Mesenchymal stem cell (in vitro differentiated cells and primary cell): ENCODE measurements around the gene GHITM.
"Not testable (repeated sequence)": the region's sequence is repeated elsewhere in the genome, so short reads cannot be mapped to it uniquely, and the experiment has no call there.

Source experiments
- DNase-seq: peaks from one replicate; pipeline ENCODE4 v3.0.0-alpha.2; 2013
- H2AFZ ChIP-seq: one replicate; pipeline ENCODE4 v1.6.1; 2013; ENCODE audit warnings: low read depth, mild to moderate bottlenecking, control low read depth, inconsistent platforms, low read length, moderate library complexity
- H2AK5ac ChIP-seq: 2 replicates; pipeline ENCODE4 v1.6.1; 2013; ENCODE audit warnings: low read length, moderate library complexity, mild to moderate bottlenecking, inconsistent platforms; ENCODE audit not compliant: severe bottlenecking
- H2BK120ac ChIP-seq: one replicate; pipeline ENCODE4 v1.6.1; 2013; ENCODE audit warnings: low read depth, mild to moderate bottlenecking, inconsistent platforms, low read length, moderate library complexity
- H2BK12ac ChIP-seq, 2 experiments: one replicate each; pipeline ENCODE4 v1.6.1; 2013; ENCODE audit warnings: inconsistent platforms in 2 of 2, low read length in 2 of 2, mild to moderate bottlenecking in 2 of 2, moderate library complexity in 2 of 2, control low read depth in 1 of 2
- H2BK15ac ChIP-seq: one replicate; pipeline ENCODE4 v1.6.1; 2013; ENCODE audit warnings: mild to moderate bottlenecking, low read depth, inconsistent platforms; ENCODE audit not compliant: poor library complexity, severe bottlenecking
- H2BK5ac ChIP-seq: 2 replicates; pipeline ENCODE4 v1.6.1; 2013; ENCODE audit warnings: low read depth, mild to moderate bottlenecking, low read length, control low read depth, inconsistent platforms; ENCODE audit not compliant: poor library complexity, severe bottlenecking
- H3K14ac ChIP-seq, 2 experiments: one replicate each; pipeline ENCODE4 v1.6.1; 2013; ENCODE audit warnings: inconsistent platforms in 2 of 2, low read length in 2 of 2, control low read depth in 1 of 2, mild to moderate bottlenecking in 1 of 2, moderate library complexity in 1 of 2
- H3K18ac ChIP-seq, 2 experiments: one replicate each; pipeline ENCODE4 v1.6.1; 2013; ENCODE audit warnings: inconsistent platforms in 2 of 2, low read length in 2 of 2, control low read depth in 1 of 2, low read depth in 1 of 2, mild to moderate bottlenecking in 1 of 2
- H3K23ac ChIP-seq, 2 experiments: one replicate each; pipeline ENCODE4 v1.6.1; 2013; ENCODE audit warnings: inconsistent platforms in 2 of 2, low read length in 2 of 2, mild to moderate bottlenecking in 2 of 2, moderate library complexity in 2 of 2, control low read depth in 1 of 2
- H3K27ac ChIP-seq: 2 replicates; pipeline ENCODE4 v1.5.1; 2013; ENCODE audit warnings: mild to moderate bottlenecking, moderate library complexity, low read length, control low read depth, inconsistent platforms; ENCODE audit not compliant: poor library complexity, severe bottlenecking
- H3K27me3 ChIP-seq, 2 experiments: 2 replicates each; pipeline versions ENCODE4 v1.6.1 to v1.7.0; 2013; ENCODE audit warnings: low read length in 2 of 2, mild to moderate bottlenecking in 2 of 2, moderate library complexity in 2 of 2, control low read depth in 1 of 2, inconsistent platforms in 1 of 2; ENCODE audit not compliant: control insufficient read depth in 1 of 2, insufficient read depth in 1 of 2
- H3K36me3 ChIP-seq, 2 experiments: 2 replicates each; pipeline versions ENCODE4 v1.6.1 to v1.7.0; 2013; ENCODE audit warnings: low read length in 2 of 2, control low read depth in 1 of 2, inconsistent platforms in 1 of 2, low read depth in 1 of 2, mild to moderate bottlenecking in 1 of 2; ENCODE audit not compliant: insufficient read depth in 2 of 2, control insufficient read depth in 1 of 2
- H3K4ac ChIP-seq, 2 experiments: one replicate each; pipeline ENCODE4 v1.6.1; 2013; ENCODE audit warnings: inconsistent platforms in 2 of 2, low read length in 2 of 2, mild to moderate bottlenecking in 2 of 2, moderate library complexity in 2 of 2, control low read depth in 1 of 2, low read depth in 1 of 2
- H3K4me1 ChIP-seq: 2 replicates; pipeline ENCODE4 v1.6.1; 2013; ENCODE audit warnings: low read depth, low read length, control low read depth; ENCODE audit not compliant: control insufficient read depth, insufficient read depth
- H3K4me2 ChIP-seq: 2 replicates; pipeline ENCODE4 v1.6.1; 2013; ENCODE audit warnings: low read length, mild to moderate bottlenecking, inconsistent platforms; ENCODE audit not compliant: poor library complexity, severe bottlenecking
- H3K4me3 ChIP-seq, 2 experiments: 2 replicates each; pipeline versions ENCODE4 v1.5.1 to v1.7.0; 2013; ENCODE audit warnings: low read length in 2 of 2, mild to moderate bottlenecking in 2 of 2, control low read depth in 1 of 2, low read depth in 1 of 2; ENCODE audit not compliant: insufficient read depth in 1 of 2
- H3K79me1 ChIP-seq: replicated peaks from 2 replicates; pipeline ENCODE4 v1.6.1; 2013; ENCODE audit warnings: mild to moderate bottlenecking, control low read depth, low read length, inconsistent platforms; ENCODE audit not compliant: poor library complexity, severe bottlenecking
- H3K9ac ChIP-seq: 2 replicates; pipeline ENCODE4 v1.7.0; 2013; ENCODE audit warnings: mild to moderate bottlenecking, low read length, moderate library complexity
- H3K9me3 ChIP-seq: 2 replicates; pipeline ENCODE4 v1.7.0; 2013; ENCODE audit warnings: mild to moderate bottlenecking, low read length; ENCODE audit not compliant: control insufficient read depth
- H4K8ac ChIP-seq: one replicate; pipeline ENCODE4 v1.6.1; 2013; ENCODE audit warnings: inconsistent platforms, mild to moderate bottlenecking, low read length, moderate library complexity
- H4K91ac ChIP-seq: one replicate; pipeline ENCODE4 v1.6.1; 2013; ENCODE audit warnings: mild to moderate bottlenecking, low read length, inconsistent platforms
- WGBS: methylation state at CpG from one replicate; pipeline ENCODE4 v1.1.7; 2013; ENCODE audit warnings: mixed read lengths; 5-methylcytosine and 5-hydroxymethylcytosine counted together

Gene GHITM

GRCh38 chr10:84114088-84114667 lies 25.1 kb upstream of the GHITM start:
- peaks cover 5% of the 10 kb centered on the region for H3K4me1 ChIP-seq

GRCh38 chr10:84117204-84117603 lies 22.1 kb upstream of the GHITM start:
- not testable (repeated sequence) for DNase-seq, H3K4me3 ChIP-seq
- peak overlapping the region; percentile 32 for H3K27ac ChIP-seq

More at GRCh38 chr10:84114088-84114667, 25.1 kb upstream of the GHITM start:
- no peak overlapping the region for H2BK15ac ChIP-seq
- H3K36me3 ChIP-seq = no peaks in the 10 kb centered on the region
- no peak overlapping the region for H3K4ac ChIP-seq
- no peaks in the 10 kb centered on the region for H3K9me3 ChIP-seq
- no peak for DNase-seq
- no peaks in the 10 kb centered on the region for H3K27me3 ChIP-seq
- H3K23ac ChIP-seq = no peak overlapping the region
- H2BK12ac ChIP-seq = no peak overlapping the region
- H3K18ac ChIP-seq = no peak overlapping the region
- no peak overlapping the region for H3K9ac ChIP-seq
- no peak overlapping the region for H4K91ac ChIP-seq
- WGBS = 48% methylated on average over 9 of the region's 13 CpGs
- no peak overlapping the region for H3K27ac ChIP-seq
- H2AFZ ChIP-seq = no peak overlapping the region
- peak overlapping the region; percentile 21 for H3K4me2 ChIP-seq
- no peak overlapping the region for H3K4me3 ChIP-seq
- H3K79me1 ChIP-seq = no peaks in the 10 kb centered on the region
- H2AK5ac ChIP-seq = no peak overlapping the region
- H2BK5ac ChIP-seq = no peak overlapping the region
- no peak overlapping the region for H3K14ac ChIP-seq
- H2BK120ac ChIP-seq = no peak overlapping the region
- H4K8ac ChIP-seq = no peak overlapping the region

GRCh38 chr10:84117686-84118394 lies 21.5 kb upstream of the GHITM start:
- no peak overlapping the region for H2BK120ac ChIP-seq
- no peak for DNase-seq
- H3K9ac ChIP-seq = no peak overlapping the region
- H3K23ac ChIP-seq = no peak overlapping the region
- H3K4me3 ChIP-seq = no peak overlapping the region
- H2BK15ac ChIP-seq = no peak overlapping the region
- no peak overlapping the region for H2BK12ac ChIP-seq
- WGBS = 100% methylated on average over 2 of the region's 2 CpGs
- H3K36me3 ChIP-seq = no peaks in the 10 kb centered on the region
- no peaks in the 10 kb centered on the region for H3K27me3 ChIP-seq
- H3K4ac ChIP-seq = no peak overlapping the region
- H3K18ac ChIP-seq = no peak overlapping the region
- no peaks in the 10 kb centered on the region for H3K9me3 ChIP-seq
- peaks cover 5% of the 10 kb centered on the region for H3K4me1 ChIP-seq
- no peak overlapping the region for H4K8ac ChIP-seq
- no peak overlapping the region for H2BK5ac ChIP-seq
- H2AK5ac ChIP-seq = no peak overlapping the region
- no peaks in the 10 kb centered on the region for H3K79me1 ChIP-seq
- H2AFZ ChIP-seq = no peak overlapping the region
- H3K27ac ChIP-seq = peak overlapping the region; percentile 46
- H4K91ac ChIP-seq = no peak overlapping the region
- no peak overlapping the region for H3K14ac ChIP-seq
- peak overlapping the region; percentile 63 for H3K4me2 ChIP-seq

More at GRCh38 chr10:84117204-84117603, 22.1 kb upstream of the GHITM start:
- H3K4ac ChIP-seq, H3K36me3 ChIP-seq, H3K79me1 ChIP-seq, H4K91ac ChIP-seq, H2AFZ ChIP-seq, H3K14ac ChIP-seq, H2AK5ac ChIP-seq, H2BK15ac ChIP-seq, H3K23ac ChIP-seq, H3K9ac ChIP-seq, H3K4me2 ChIP-seq, H3K18ac ChIP-seq, H3K9me3 ChIP-seq, H2BK12ac ChIP-seq, H2BK120ac ChIP-seq, H3K4me1 ChIP-seq, H3K27me3 ChIP-seq, H4K8ac ChIP-seq, H2BK5ac ChIP-seq: not testable (repeated sequence)
- WGBS = 92% methylated on average over 1 of the region's 2 CpGs

- Histone ChIP-seq H2AK5ac (no peak overlapping the region), H3K27me3 (no peaks in the 10 kb centered on the region), H3K4me3 (no peak overlapping the region), H2BK5ac (no peak overlapping the region), H3K4ac (no peak overlapping the region), H2BK120ac (no peak overlapping the region), H3K79me1 (no peaks in the 10 kb centered on the region), H3K14ac (no peak overlapping the region), H3K36me3 (no peaks in the 10 kb centered on the region), H3K23ac (no peak overlapping the region), H3K27ac (peak overlapping the region; percentile 46), H2BK15ac (no peak overlapping the region), H3K9ac (no peak overlapping the region), H2BK12ac (no peak overlapping the region), H3K4me1 (peaks cover 5% of the 10 kb centered on the region), H3K18ac (no peak overlapping the region), H4K91ac (no peak overlapping the region), H4K8ac (no peak overlapping the region), H2AFZ (no peak overlapping the region), H3K9me3 (no peaks in the 10 kb centered on the region), H3K4me2 (no peak overlapping the region)
- 82% methylated on average over 10 of the region's 12 CpGs for WGBS
- DNase-seq = no peak
These were observed 20.8 kb upstream of the GHITM start for GRCh38 chr10:84118395-84119006.
